HG03575 (cell line): ENCODE results near the gene ADCK2.
"Not testable (repeated sequence)": the region's sequence is repeated elsewhere in the genome, so short reads cannot be mapped to it uniquely, and the experiment has no call there.

Source experiments
- ATAC-seq: cut with Tn5 transposase; IDR thresholded peaks from one replicate; pipeline ENCODE4 v1.9.1; 2021; ENCODE audit not compliant: unreplicated experiment, insufficient number of reproducible peaks, low FRiP score; ENCODE audit errors: extremely low read depth

The ADCK2 gene, protein sequence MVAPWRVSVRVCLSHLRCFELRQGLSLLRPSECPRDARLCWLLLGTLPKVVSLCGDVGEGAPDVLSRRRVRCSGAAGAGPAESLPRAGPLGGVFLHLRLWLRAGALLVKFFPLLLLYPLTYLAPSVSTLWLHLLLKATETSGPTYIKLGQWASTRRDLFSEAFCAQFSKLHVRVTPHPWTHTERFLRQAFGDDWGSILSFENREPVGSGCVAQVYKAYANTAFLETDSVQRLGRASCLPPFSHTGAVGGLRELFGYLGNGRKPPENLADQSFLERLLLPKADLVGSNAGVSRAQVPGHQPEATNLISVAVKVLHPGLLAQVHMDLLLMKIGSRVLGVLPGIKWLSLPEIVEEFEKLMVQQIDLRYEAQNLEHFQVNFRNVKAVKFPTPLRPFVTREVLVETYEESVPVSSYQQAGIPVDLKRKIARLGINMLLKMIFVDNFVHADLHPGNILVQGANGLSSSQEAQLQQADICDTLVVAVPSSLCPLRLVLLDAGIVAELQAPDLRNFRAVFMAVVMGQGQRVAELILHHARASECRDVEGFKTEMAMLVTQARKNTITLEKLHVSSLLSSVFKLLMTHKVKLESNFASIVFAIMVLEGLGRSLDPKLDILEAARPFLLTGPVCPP

DNA sequence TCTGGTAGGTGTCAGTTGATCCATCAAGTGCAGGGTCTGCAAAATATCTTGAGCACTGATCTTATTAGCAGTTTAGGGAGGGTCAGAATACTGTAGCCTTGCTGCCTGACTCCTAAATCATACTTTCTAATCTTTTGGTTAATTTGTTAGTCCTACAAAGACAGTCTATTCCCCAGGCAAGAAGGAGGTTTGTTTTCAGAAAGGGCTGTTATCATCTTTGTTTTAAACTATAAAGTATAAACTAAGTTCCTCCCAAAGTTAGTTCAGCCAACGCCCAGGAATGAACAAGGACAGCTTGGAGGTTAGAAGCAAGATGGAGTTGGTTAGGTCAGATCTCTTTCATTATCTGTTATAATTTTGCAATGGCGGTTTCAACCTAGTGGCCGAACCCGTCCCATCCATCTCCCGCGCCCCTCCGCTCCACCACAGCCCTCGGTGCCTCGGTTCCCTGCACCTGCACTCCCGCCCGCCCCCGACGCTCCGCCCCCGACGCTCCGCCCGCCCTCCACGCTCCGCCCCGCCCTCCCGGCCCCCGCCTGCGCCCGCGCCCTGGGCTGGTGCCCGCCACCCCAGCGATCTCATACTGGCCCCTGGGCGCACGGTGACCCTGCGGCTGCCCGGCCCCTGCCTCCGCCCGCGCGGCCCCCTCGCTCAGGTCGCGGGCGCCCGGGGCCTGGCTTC, at the start of gene ADCK2:
ADCK2 (plus strand) TSS at position 564 of the 681 bp plus-strand sequence. CDS start 386 bp downstream, outside the sequence.
- no peak for ATAC-seq

DNA sequence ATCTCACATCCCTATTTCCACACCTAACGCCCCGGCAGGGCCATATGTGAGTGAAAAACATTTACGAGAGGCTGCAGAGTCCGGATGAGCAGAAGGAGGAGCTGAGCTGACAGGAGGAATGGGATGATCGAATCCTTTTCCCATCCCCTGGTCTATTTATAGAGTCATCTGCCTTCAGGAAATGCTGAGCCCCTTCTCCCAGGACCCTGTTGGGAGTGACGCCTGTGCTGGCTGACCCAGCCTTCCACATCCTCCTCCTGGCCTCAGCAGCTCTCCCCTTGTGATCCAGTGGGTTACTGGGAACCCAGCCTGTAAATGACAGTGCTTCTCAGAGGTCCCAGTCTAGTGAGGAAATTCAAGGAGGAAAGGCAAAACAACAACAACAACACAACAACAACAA, 48.8 kb upstream of the ADCK2 start:
- ATAC-seq: no peak

DNA sequence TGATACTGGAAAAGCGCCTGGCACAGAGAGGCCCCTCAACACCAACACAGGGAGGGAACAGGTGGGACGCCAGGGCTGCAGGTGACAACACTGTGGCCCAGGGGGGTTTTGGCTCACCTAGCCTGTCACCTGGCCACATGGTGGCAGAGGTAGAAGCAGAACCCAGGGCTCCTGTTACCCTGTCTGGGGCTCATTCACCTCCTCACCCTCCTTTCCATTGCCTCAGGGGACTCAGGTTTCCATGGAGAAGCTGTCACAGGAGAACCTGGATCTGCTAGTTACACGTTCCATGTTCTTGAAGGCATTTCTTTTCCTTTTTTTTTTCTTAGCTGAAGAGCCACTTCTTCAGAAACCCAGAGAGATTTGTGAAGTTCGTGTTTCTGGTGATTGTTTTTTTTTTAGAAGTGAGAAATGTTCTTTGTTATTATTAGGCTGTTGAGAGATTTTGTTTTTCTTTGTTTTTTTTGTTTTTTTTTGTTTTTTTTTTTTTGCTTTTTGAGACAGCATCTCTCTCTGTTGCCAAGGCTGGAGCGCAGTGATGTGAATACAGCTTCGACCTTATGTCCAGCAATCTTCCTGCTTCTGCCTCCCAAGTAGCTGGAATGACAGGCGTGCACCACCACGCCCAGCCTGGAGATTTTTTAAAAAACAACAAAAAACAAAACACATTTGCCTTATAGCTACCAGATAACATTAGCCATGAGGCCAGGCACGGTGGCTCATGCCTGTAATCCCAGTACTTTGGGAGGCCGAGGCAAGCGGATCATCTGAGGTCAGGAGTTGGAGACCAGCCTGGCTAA, 48.2 kb upstream of the ADCK2 start:
- ATAC-seq: no peak

DNA sequence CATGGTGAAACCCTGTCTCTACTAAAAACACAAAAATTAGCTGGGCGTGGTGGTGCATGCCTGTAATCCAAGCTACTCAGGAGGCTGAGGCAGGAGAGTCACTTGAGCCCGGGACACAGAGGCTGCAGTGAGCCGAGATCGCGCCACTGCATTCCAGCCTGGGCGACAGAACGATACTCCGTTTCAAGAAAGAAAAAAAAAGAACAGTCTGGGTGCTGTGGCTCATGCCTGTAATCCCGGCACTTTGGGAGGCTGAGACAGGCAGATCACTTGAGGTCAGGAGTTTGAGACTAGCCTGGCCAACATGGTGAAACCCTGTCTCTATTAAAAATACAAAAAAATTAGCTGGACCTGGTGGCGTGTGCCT, 47.6 kb upstream of the ADCK2 start:
- not testable (repeated sequence) for ATAC-seq

DNA sequence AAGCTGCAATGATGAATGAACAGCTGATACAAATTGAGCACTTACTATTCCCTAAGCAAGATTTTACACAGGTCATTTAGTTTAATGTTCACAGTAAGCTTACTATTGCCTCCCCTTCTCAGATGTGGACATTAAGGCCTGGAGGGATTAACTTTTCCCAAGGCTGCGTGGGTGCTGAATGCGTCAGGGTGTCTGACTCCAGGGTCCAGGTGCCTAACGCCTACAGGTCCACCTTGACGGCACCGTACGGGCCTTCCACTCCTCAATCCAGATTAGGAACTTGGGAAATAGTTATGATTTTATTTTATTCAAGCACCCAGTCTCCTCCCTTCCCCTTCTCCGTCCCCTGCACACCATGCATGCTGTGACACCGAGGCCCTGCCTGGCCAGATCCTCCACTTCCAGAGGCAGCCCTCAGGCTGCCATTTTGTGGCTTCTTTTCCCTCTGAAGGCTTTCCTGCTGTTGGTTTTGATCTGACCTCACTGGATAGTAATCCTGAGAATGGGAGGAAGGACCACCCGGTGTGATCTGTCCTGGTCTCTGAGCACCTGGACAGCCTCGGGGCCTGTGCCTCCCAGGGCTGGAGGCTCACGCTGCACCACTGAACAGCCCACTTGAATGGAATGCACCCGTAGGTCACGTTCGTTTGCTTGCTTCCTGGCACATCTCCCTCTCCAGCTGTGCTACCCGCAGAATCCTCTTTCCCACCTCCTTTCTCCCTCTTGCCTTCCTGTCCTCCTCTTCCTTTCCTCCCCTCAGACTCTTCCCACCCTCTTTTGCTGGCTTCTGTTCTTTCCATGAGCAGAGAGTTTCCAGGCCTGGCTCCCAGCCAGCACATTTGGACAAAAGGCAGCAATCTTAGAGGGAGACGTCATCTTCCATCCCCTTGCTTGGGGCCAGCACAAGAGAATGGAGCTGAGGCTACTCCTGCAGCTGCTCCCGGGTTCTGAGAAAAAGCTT, 46.6 kb upstream of the ADCK2 start:
- ATAC-seq: no peak

DNA sequence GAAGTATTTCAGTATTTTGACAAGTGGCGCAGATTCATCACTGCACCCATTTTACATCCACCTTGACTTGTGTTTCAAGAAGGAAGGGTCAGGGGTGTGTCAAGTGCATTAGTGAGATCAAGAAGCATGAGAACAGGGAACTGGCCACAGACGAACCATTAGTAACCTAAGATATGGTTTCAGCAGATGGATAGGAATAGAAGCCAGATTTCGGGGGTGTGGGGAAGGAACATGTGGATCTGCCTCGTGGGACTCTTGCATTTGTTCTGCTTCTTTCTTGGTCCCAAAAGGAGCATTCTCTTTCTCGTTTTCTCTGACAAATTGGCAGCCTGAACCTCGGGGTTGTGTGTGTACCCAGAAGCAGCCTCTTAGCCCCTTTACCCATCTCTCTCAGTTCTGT, 41.7 kb upstream of the ADCK2 start:
- no peak for ATAC-seq

DNA sequence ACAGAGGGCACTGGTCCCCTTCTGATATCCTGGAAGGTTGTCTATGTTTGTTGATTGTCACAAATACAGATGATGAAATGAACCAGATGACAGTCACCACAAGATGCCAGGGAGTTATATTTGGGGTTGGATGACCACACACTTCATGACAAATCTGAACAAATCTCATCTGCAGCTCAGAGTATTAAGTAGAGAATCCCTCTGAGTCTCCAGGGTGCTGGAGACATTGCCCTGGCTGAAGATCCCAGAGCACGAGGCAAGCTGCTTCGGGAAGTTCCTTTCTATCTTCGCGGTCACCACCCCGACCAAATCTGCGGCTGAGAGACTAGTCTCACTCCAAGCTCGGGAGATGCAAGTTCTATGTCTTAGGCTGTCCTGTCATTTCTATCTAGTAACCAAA, 41.1 kb upstream of the ADCK2 start:
- ATAC-seq: no peak

DNA sequence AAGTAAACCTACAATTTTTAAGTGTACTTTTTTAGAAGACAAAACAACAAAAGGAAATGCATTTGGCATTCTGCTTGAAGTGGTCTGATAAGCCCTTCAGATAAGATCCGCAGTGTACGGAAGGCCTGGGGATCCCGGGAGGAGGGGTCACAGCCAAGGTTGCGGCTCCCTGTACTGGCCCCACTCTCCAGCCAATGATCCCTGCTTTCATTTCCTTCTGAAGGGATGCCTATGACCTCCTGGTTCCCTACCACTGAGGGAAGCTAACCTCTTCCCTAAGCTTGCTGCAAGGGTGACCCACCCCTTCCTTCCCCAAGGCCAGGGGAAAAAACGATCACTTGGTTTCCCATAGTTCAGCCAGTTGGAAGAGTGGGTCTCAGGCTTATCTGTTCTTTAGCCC, 37.4 kb upstream of the ADCK2 start:
- no peak for ATAC-seq

DNA sequence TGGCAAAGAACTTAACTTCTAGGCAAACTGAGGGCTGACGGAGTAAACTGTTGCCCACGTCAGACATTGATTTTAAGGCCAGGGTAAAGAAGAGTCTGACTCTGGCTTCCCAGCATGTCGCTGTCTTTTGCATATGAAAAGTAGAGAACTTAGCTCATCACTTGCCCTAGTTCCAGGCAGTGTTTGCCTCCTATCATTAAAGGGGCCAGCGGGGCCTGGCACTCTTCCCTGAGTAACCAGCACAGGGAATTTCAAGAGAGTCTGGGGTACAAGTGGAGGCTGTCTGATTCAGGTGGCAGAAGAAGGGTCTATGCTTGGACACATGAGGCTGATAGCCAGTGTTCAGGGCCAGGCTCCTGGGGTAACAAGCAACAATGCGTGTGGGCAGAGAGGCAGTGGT, 36.9 kb upstream of the ADCK2 start:
- ATAC-seq: no peak

DNA sequence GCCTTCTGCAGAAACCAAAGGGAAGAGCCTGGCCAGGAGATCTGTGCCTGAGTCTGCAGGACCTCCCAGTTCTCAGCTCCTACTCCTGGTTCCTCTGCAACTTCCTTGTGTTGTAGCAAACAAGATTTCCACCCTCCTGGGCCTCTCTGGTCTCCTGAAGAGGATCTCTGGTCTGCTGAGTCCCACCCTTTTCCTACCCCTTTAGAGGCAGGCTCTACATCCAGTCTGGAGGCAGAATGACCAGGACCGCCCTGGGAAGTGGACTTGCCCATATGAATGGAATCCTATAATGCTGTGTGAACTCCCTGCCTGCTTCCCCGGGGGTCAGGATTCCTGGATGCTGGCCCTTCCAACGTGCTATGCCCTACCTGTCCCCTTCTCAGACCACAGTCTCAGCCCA, 35.3 kb upstream of the ADCK2 start:
- no peak for ATAC-seq

DNA sequence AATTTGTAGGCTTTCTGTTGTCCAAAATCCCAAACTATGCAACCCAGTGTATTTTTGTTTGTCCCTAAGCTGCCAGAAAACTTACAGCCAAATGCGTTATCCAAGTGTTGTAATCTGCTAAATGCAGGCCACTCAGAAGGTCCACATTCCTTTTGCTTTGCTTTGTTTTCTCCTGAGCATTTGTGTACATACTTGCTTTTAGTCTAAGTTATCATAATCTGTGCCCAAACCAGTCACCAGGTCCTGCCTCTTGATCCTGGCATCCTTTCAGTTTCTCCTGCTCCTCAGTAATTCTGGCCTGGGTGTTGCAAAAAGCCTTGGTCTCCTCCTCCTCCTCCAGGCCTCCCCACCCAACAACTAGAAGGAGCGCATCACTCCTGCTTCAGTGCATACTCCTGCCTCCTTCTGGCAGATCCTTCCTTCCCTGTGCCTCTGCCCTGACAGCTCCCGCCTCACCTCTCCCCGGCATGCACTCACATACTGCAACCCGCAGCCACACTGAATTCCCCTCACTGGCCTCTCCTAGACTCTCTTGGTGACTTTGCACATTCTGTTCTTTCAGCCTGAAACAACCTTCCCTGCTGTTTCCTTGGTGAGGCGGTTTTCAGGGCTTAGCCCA, 34.5 kb upstream of the ADCK2 start:
- no peak for ATAC-seq

DNA sequence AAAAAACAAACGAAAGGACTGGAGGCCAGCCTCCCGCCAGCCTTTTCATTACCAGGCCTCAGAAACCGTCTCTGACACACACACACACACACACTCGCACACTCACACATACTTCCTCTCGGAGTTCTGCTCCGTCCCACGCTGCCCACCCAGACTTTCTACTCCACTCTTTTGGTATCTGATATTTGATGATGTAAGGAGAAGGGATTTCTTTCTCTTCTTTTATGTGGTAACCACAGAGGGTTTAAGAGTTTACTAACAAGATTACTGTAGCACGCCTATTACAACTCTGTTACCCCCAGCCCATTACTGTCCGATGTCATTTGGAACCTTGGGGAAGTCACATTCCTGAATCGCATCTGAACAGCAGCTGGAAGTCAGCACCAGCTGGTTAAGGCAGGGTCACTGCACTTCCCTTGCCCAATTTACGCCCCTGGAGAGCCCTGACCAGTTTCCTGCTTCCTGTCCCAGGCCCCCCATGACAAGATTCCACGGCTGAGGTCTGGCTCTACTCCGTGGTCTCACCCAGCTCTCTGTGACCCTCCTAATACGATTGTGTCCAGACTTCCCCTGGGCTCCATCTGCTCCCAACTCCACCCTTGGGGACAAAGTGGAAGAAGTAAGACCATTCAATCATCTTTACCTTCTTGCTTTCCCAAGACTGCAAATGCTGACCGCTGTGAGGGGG, 33.2 kb upstream of the ADCK2 start:
- ATAC-seq: no peak

DNA sequence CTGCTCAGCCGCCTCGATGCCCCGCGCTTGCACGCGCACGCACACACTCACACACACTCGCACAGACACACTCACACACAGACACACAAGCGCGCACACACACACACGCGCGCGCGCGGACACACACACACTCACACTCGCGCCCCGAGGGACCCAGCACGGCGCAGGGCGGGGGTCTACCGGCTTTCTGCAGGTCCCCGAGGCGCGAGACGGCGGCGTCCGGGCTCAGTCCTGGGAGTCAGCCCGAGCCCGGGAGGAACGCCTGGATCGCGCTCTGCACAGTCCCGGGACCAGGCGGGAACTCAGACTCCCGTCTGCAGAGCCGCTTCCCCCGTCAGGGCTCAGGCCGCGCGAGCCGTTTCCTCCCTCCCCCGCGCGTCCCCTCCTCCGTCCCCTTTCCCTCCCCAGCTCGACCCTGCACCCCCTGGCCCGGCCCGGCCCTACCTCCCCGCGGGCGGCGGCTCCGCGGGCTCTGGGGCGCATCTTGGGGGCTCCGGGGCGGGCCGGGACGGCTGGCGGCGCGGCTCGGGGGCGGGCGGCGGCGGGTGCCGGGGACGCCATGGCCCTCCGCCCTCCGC, 32.6 kb upstream of the ADCK2 start:
- ATAC-seq: no peak

DNA sequence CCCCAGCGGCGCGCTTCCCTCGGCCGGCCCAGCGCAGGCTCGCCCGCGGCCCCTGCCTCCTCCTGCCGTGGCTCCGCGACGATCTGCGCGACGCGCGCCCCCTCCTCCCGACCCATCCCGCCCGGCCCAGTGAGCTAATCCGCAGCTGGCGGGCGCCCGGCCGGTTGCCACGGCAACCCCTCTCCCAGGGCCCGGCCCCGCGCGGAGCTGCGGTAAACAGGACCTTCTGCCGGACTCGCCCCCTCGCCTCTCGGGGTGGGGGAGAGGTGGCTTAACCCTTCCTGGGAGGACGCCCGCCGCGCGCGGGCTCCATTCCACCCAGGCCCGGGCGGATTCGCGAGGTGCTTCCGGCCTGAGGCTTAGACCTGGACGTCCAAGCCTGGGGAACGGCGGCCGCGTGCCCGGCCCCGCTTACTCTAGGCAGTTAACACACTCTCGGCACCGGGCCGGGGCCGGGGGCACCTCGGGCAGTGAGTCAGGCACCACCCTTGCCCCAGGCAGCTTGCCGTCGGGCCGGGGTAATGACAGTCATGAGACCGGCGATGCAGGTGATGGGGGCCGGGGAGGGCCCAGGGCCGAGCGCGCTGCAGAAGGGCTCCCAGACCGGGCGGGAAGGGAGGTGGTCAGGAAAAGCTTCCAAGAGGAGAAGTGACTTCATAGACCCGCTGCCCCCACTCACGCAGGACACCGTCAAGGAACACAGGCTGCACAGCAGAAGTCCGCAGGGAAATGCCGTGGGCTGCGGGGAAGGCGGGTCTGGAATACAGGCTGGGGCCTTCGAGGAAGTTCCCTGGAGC, 31.8 kb upstream of the ADCK2 start, which contains the start of gene DENND2A:
DENND2A (minus strand) TSS at position 87 of the 797 bp plus-strand sequence. CDS start 38,416 bp downstream, outside the sequence.
- ATAC-seq: no peak

DNA sequence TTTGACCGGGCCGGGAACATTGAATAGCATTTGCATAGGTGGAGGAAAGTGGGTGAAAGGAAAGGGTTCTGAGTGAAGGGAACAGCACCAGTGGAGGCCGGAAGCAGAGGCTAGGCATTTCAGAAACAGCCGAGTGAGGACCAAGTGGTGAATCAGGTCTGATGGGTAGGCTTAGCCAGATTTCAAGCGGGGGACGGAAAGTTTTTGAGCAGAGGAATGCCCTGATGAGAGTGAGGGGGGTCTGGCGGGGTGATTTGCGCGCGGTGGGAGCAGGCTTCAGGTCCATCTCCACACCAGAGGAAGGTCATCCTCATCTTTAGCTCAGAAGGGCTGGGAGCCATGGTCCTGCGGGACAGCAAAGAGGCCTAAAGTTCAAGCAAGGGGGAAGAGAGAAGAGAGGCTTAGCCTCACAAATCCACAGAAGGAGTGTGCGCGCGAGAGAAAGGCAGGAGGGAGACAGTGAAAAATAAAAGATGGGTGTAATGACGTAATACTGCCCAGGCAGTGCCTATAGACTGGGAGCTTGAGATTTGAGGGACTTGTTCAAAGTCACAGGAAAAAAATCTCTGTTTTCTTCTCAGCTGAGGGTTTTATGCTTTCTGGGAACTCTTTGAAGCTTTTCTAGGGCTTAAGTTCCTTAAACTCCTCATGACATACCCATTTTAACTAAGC, 31.1 kb upstream of the ADCK2 start:
- ATAC-seq: no peak

DNA sequence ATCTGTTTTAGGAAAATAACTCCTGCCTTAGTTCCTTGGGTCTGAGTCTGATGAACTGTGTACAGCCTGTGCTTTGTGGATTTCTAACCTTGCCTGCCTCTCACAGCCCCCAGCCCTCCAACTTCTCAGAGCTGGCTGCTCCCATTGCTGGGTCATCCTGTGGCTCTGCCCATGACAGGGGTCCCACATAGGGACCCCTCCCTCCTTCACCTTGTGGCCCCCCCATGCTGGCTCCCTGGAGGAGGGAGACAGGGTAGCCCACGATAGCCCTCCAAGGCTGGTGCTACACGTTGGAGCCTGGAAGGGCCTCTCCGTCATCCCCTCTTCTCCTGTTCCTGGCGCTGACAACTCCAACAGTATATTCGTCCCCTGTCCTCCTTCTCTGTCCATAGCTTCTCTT, 29.3 kb upstream of the ADCK2 start:
- ATAC-seq: no peak
